Epithelial cell of proximal tubule (primary cell): ENCODE measurements around the gene POGLUT2. TPM values are rescaled to one million over a fixed set of nuclear protein-coding genes. Genes with fewer than 3 reads are reported as not detected.

Source experiments
- DNase-seq: peaks from one replicate; pipeline ENCODE4 v3.0.0-alpha.2; 2011; ENCODE audit warnings: low read depth
- H3K4me3 ChIP-seq: 2 replicates; pipeline ENCODE4 v1.5.1; 2011; ENCODE audit warnings: low read depth, mild to moderate bottlenecking, low read length
- CTCF ChIP-seq: conservative IDR thresholded peaks from 2 replicates; pipeline ENCODE4 v1.5.1; 2012; ENCODE audit warnings: low read depth, mild to moderate bottlenecking, low read length
- total RNA-seq: library from RNA; depleted of rRNA; stranded (reverse); fragments of >200 nt; gene quantifications from 2 replicates; pipeline ENCODE4 v1.2.3, GENCODE V29; 2015

POGLUT2 gene
- total RNA-seq = 15.4 and 26.6 TPM in 2 replicates

- no peak for TF ChIP-seq CTCF
- peak within 1 kb of the TSS; percentile 84 for H3K4me3 ChIP-seq
- DNase-seq = no peak
Measured at GRCh38 chr13:102798581-102799425, at the start of gene POGLUT2, which contains the start of gene BIVM. POGLUT2 (minus strand) TSS chr13:102798976; CDS start chr13:102798670, 306 bp downstream. BIVM (plus strand) TSS chr13:102799119; CDS start chr13:102807268, 8,149 bp downstream.

- peak; percentile 80 for TF ChIP-seq CTCF
- DNase-seq = no peak
Measured at GRCh38 chr13:102847272-102848234, 48.8 kb upstream of the POGLUT2 start.

GRCh38 chr13:102846261-102847015 lies 47.7 kb upstream of the POGLUT2 start:
- no peak for DNase-seq
- H3K4me3 ChIP-seq = peak overlapping the region; percentile 91
- TF ChIP-seq CTCF = peak; percentile 6

More at GRCh38 chr13:102847272-102848234, 48.8 kb upstream of the POGLUT2 start:
- peak overlapping the region; percentile 91 for H3K4me3 ChIP-seq

GRCh38 chr13:102845630-102846260 lies 47.0 kb upstream of the POGLUT2 start, which contains the start of gene ERCC5:
ERCC5 (plus strand) TSS chr13:102846032; CDS start chr13:102846267, 235 bp downstream.
- peak; percentile 80 for DNase-seq
- no peak for TF ChIP-seq CTCF
- peak within 1 kb of the TSS; percentile 91 for H3K4me3 ChIP-seq

- TF ChIP-seq CTCF = no peak
- no peak for DNase-seq
Measured at GRCh38 chr13:102845289-102845629, 46.5 kb upstream of the POGLUT2 start.

GRCh38 chr13:102839462-102839861 lies 40.7 kb upstream of the POGLUT2 start:
- no peak for TF ChIP-seq CTCF
- H3K4me3 ChIP-seq = no peak overlapping the region
- no peak for DNase-seq

More at GRCh38 chr13:102845289-102845629, 46.5 kb upstream of the POGLUT2 start:
- H3K4me3 ChIP-seq = peak overlapping the region; percentile 91
